HUES6 (cell line): ENCODE data around the gene TMEM191C.
"Not testable (repeated sequence)": the region's sequence is repeated elsewhere in the genome, so short reads cannot be mapped to it uniquely, and the experiment has no call there.

Experiments
- H3K27ac ChIP-seq: 2 replicates; pipeline ENCODE4 v1.7.0; 2013; ENCODE audit warnings: low read depth, mild to moderate bottlenecking, low read length, inconsistent platforms
- H3K27me3 ChIP-seq: 2 replicates; pipeline ENCODE4 v1.6.1; 2013; ENCODE audit warnings: low read length; ENCODE audit not compliant: control insufficient read depth, insufficient read depth
- H3K36me3 ChIP-seq: 2 replicates; pipeline ENCODE4 v1.6.1; 2013; ENCODE audit warnings: low read length; ENCODE audit not compliant: control insufficient read depth, insufficient read depth
- H3K4me1 ChIP-seq: 2 replicates; pipeline ENCODE4 v1.6.1; 2013; ENCODE audit warnings: low read length; ENCODE audit not compliant: control insufficient read depth, insufficient read depth
- H3K4me3 ChIP-seq: 2 replicates; pipeline ENCODE4 v1.5.1; 2013; ENCODE audit warnings: low read depth, low read length
- H3K9ac ChIP-seq: one replicate; pipeline ENCODE4 v1.6.1; 2013; ENCODE audit warnings: mild to moderate bottlenecking, low read length
- H3K9me3 ChIP-seq: 2 replicates; pipeline ENCODE4 v1.6.1; 2013; ENCODE audit warnings: low read depth, low read length; ENCODE audit not compliant: control insufficient read depth, insufficient read depth

TMEM191C gene

DNA sequence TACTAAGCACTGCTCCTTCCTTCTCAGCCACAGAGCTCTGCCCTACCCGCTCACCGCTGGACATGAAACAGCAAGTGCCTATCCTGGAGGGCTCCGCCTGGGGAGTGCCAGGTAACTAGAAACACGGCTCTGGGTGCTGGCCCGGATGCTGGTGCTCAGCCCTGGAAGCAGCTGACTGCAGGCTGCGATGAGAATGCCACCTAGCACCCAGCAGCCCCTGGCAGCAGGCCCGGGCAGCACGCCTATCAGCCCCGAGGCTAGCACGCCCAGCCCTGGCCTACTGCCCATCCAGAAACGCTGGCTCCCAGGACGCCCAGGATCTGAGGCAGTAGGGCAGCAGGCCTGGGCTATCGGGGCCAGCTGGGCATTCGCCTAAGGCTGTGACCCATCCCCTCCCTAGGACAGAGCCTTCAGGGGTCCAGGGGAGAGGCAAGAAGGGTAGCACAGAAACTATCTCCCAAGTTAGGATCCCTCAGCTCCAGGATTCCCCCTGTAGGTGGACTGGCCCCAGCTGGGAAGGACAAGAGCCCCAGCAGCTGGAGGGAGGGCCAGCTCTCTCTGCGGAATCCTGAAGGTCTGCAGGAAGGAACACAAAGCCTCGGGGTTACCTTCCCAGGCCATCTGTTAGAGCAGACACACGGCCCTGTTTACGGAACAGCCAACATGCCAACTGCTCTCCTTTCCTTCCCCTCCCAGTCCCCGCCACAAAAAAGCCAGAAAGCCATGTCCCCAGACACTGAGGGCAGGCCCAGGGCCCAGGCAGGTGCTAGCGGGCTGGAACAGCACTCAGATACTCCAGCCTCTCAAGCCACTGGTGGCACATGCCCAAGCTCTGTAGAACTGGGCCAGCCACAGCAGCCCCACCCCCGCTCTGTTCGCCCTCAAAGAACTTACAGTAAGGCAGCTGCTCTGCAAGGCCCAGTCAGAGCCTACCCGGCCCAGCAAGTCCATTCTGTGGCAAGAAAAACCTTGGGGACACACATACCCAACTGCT is 26.9 kb downstream of the TMEM191C start:
- H3K27ac ChIP-seq, H3K36me3 ChIP-seq, H3K9me3 ChIP-seq, H3K9ac ChIP-seq, H3K4me3 ChIP-seq, H3K4me1 ChIP-seq, H3K27me3 ChIP-seq: not testable (repeated sequence)

DNA sequence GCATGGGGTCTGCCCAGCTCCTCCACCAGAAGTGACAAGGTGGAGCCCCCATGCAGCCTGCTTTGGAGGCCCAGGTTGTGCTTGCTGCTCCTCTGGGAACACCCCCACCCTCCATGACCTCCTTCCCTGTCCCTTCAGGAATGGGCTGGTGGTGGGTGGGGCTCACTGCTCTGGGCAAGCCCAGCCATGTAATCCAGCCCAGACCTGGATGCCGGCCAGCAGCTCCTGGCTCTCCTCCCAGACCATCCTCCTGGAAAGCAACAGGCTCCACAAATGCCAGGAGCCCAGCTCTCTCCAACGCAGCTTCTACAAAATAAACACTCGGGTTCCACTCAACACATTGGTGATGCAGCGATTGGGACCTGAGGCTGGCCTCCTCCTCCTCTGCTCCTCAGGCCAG is 30.8 kb downstream of the TMEM191C start:
- H3K36me3 ChIP-seq: not testable (repeated sequence)

DNA sequence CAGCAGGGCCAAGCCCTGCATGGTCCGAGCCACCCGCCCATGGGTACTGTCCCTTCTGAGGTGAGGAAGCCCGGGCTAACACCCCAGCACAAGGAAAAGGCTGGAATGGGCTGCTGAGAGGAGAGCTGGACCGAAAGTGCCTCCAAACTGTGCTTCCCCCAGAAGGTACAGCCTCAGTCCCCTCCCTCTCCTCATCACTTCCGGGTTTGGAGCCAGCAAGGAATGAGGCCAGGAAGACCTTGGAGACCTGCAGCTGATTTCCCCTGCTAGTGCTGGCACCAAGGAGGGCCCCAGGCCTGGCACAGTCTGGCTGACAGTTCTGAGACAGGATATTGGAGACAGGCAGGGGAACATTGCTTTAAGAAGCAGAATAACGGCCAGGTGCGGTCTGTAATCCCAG is 31.3 kb downstream of the TMEM191C start:
- H3K9ac ChIP-seq, H3K27me3 ChIP-seq, H3K4me3 ChIP-seq, H3K27ac ChIP-seq, H3K9me3 ChIP-seq, H3K4me1 ChIP-seq, H3K36me3 ChIP-seq: not testable (repeated sequence)

More for the DNA sequence above, 30.8 kb downstream of the TMEM191C start:
- H3K9me3 ChIP-seq, H3K27me3 ChIP-seq, H3K27ac ChIP-seq, H3K9ac ChIP-seq, H3K4me1 ChIP-seq, H3K4me3 ChIP-seq: not testable (repeated sequence)

DNA sequence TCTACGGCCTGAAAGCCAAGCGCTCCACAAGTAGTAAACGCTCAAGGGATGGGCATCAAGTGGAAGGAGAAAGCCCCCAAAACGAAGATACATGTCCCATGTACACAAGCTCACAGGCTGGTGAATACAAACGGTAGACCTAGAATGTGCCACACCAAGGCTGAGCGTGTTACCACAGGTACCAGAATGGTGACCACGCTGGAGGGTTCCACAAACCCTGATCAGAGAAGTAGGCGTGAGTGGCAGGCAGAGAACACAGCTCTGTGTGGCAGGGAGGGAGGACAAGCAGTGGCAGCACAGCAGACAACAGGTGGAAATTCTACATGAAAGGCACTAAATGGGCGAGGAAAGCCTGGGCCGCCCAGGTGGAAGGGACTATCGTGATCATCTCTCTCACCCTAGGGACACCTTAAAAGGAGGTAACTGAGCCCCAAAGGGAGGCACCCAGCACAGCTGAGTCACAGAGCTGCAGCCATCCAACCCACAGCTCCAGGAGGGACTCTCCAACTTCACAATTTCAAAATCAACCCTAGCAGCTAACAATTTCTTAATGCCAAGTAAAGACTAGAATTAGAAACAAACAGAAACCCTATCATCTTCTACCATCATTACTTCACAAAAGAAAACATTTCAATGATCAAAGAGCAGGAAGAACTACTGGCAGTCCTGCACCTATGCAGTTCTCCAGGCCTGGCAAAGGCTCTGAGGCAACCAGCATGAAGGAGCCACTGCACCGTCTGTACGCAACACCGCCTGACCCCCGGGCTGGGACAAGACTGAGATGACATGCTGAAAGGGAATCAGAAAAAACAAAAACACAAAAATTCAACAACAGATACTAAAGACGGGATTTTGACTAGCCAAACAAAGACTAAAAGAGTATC is 32.7 kb downstream of the TMEM191C start:
- not testable (repeated sequence) for H3K27ac ChIP-seq, H3K4me3 ChIP-seq, H3K36me3 ChIP-seq, H3K9ac ChIP-seq, H3K27me3 ChIP-seq, H3K4me1 ChIP-seq, H3K9me3 ChIP-seq

DNA sequence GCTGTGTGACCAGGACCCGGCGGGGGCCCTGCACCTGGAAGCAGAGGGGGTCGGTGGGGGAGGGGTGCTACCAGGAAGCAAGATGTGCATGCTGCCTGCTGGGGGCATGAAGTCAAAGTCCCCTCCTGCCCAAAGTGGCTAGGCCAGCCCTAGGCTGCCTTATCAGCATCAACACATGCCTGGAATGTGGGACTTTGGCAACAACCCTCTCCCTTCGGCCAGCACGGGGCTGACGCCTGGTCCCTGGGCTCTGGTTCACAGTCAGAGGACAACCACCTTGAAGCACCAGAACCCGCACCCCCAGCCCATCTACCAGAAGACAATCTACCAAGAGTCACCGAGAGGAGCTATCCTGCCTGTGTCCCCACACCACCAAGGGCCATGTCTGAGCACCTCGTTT is 43.2 kb downstream of the TMEM191C start:
- H3K9ac ChIP-seq, H3K27ac ChIP-seq, H3K9me3 ChIP-seq, H3K4me3 ChIP-seq, H3K27me3 ChIP-seq, H3K4me1 ChIP-seq, H3K36me3 ChIP-seq: not testable (repeated sequence)

DNA sequence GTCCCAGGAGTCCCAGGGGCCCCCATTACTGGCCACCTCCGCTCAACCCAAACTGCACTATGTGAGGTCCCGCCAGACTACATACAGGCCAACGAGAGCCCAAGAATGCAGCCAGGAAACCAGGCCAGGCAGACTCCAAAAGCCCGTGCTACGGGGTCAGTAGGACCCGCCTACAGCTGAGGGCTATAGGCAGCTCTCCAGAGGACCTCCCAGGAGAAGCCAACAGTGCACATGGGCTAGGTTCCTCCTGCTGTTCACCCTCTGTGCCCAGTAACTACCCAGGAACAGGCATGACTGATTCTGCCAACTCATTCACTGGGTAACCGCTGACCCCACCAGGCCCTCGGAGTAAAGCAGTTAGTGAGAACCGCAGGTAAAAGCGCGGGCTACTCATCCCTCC is 44.8 kb downstream of the TMEM191C start:
- not testable (repeated sequence) for H3K4me3 ChIP-seq, H3K9ac ChIP-seq, H3K36me3 ChIP-seq, H3K4me1 ChIP-seq, H3K9me3 ChIP-seq, H3K27me3 ChIP-seq, H3K27ac ChIP-seq

- not testable (repeated sequence) for H3K4me3 ChIP-seq, H3K4me1 ChIP-seq, H3K27ac ChIP-seq, H3K9me3 ChIP-seq, H3K27me3 ChIP-seq, H3K36me3 ChIP-seq, H3K9ac ChIP-seq
Observed at GRCh38 chr22:21514117-21514516, 46.9 kb downstream of the TMEM191C start.

DNA sequence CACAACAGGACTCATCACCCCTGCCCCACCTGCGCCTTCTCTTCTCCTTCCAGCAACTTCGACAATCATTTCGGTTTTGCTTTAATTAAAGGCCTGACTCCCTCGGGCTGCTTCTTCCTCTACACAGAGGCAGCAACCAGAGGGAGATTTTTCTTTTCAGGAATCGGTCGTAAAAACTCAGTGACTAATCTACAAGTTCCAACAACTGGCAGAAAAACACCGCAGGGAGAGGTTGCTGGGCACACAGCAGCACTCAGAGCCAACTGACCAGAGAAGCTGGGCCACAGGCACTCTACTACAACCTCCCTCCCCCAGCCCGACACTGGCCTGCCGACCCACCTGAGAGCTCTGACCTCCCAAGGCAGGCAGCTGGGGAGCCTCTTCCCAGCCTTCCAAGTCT is 48.0 kb downstream of the TMEM191C start:
- H3K4me1 ChIP-seq, H3K27ac ChIP-seq, H3K36me3 ChIP-seq, H3K27me3 ChIP-seq, H3K4me3 ChIP-seq, H3K9ac ChIP-seq, H3K9me3 ChIP-seq: not testable (repeated sequence)

DNA sequence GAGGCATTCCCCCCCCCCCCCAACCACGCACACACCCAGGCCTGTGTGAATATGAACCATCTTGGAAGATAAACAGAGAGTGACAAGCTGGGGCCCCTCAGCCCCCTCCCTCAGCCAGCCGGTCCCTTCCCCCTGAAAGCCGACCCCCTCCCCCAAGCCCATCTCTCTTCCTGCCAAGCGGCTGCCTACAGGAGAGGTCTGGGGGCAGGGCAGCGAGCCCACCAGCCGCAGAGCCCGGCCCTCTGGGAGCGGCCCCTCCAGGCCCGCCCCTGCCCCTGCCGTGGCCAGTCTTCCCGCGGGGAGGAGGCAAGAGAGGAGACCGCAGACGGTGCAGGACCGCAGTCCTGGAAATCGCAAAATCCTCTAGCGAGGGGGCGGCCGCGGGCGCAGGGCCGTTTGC is 49.3 kb downstream of the TMEM191C start:
- H3K9ac ChIP-seq, H3K4me3 ChIP-seq, H3K4me1 ChIP-seq, H3K36me3 ChIP-seq, H3K27ac ChIP-seq, H3K27me3 ChIP-seq, H3K9me3 ChIP-seq: not testable (repeated sequence)

GRCh38 chr22:21516970-21517764 is 50.0 kb downstream of the TMEM191C start:
- H3K27me3 ChIP-seq, H3K36me3 ChIP-seq, H3K4me1 ChIP-seq, H3K27ac ChIP-seq, H3K9ac ChIP-seq, H3K4me3 ChIP-seq, H3K9me3 ChIP-seq: not testable (repeated sequence)
